OCI-LY7 (cell line): ENCODE measurements around the gene SMARCA2. TPM values are rescaled to one million over a fixed set of nuclear protein-coding genes. Genes with fewer than 3 reads are reported as not detected.

ENCODE experiments used
- BruUV-seq: library from RNA; stranded (reverse); fragments of 400-500 nt; replicated peaks from 2 replicates; lab custom pipeline; 2021; lab: Mats Ljungman, UMichigan
- CTCF ChIA-PET: fragments of 300-600 bp; sonication (Branson Sonifier 250); formaldehyde crosslinking; loops from one replicate; lab custom pipeline; 2022; ENCODE audit warnings: antibody characterized with exemption; ENCODE audit not compliant: unreplicated experiment; lab: Charles Lee
- POLR2A ChIA-PET: fragments of 300-600 bp; sonication (Branson Sonifier 250); formaldehyde crosslinking; loops from one replicate; lab custom pipeline; 2022; ENCODE audit warnings: antibody characterized with exemption; lab: Charles Lee
- DNase-seq: peaks from one replicate; pipeline ENCODE4 v3.0.0-alpha.2; 2015; ENCODE audit warnings: low spot score
- H2AFZ ChIP-seq: fragments of 200-600 bp; sonication (generic), shearing (Covaris generic); 2 replicates; pipeline ENCODE4 v1.6.1; 2014; ENCODE audit warnings: mild to moderate bottlenecking, antibody characterized with exemption, low read length, moderate library complexity
- H3K27ac ChIP-seq: fragments of 200-600 bp; sonication (generic); 2 replicates; pipeline ENCODE4 v1.5.1; 2014; ENCODE audit warnings: mixed run types, low read depth, mild to moderate bottlenecking, moderate library complexity, low read length, inconsistent platforms; ENCODE audit not compliant: poor library complexity, severe bottlenecking
- H3K36me3 ChIP-seq: fragments of 200-600 bp; sonication (generic); 2 replicates; pipeline ENCODE4 v1.6.1; 2014; ENCODE audit warnings: mild to moderate bottlenecking, antibody characterized with exemption, low read length, moderate library complexity, mixed read lengths; ENCODE audit not compliant: insufficient read depth
- H3K4me1 ChIP-seq: fragments of 200-600 bp; sonication (generic); 2 replicates; pipeline ENCODE4 v1.5.1; 2014; ENCODE audit warnings: mild to moderate bottlenecking, low read length; ENCODE audit not compliant: insufficient read depth, poor library complexity, severe bottlenecking
- H3K4me2 ChIP-seq: fragments of 200-600 bp; sonication (generic); 2 replicates; pipeline ENCODE4 v1.6.1; 2014; ENCODE audit warnings: mild to moderate bottlenecking, low read length
- H3K4me3 ChIP-seq: fragments of 200-600 bp; sonication (generic); 2 replicates; pipeline ENCODE4 v1.5.1; 2014; ENCODE audit warnings: mild to moderate bottlenecking, low read depth, low read length; ENCODE audit not compliant: poor library complexity, severe bottlenecking
- H3K79me2 ChIP-seq: fragments of 200-600 bp; sonication (generic); 2 replicates; pipeline ENCODE4 v1.6.1; 2016; ENCODE audit warnings: low read depth, mild to moderate bottlenecking, low read length, moderate library complexity, mixed read lengths; ENCODE audit not compliant: insufficient read depth
- H3K9me2 ChIP-seq: fragments of 200-600 bp; sonication (generic); 2 replicates; pipeline ENCODE4 v1.6.1; 2016; ENCODE audit warnings: mild to moderate bottlenecking, low read length, mixed read lengths; ENCODE audit not compliant: insufficient read depth
- H3K9me3 ChIP-seq: fragments of 200-600 bp; sonication (generic); 2 replicates; pipeline ENCODE4 v1.6.1; 2014; ENCODE audit warnings: mild to moderate bottlenecking, mixed run types, low read length, mixed read lengths
- H4K20me1 ChIP-seq: fragments of 200-600 bp; sonication (generic); 2 replicates; pipeline ENCODE4 v1.6.1; 2014; ENCODE audit warnings: mild to moderate bottlenecking, antibody characterized with exemption, low read length, moderate library complexity, mixed read lengths; ENCODE audit not compliant: insufficient read depth
- CTCF ChIP-seq: fragments of 200-600 bp; sonication (generic); conservative IDR thresholded peaks from 2 replicates; pipeline ENCODE4 v1.5.1; 2014; ENCODE audit warnings: mild to moderate bottlenecking, antibody characterized with exemption, low read length, moderate library complexity, mixed read lengths
- EZH2phosphoT487 ChIP-seq: fragments of 200-600 bp; sonication (generic); IDR thresholded peaks from 2 replicates; pipeline ENCODE4 v1.6.1; 2018; ENCODE audit warnings: low read depth, borderline replicate concordance, mild to moderate bottlenecking, mixed run types, antibody characterized with exemption, low read length, moderate library complexity, mixed read lengths
- intact Hi-C: fragments of 100-400 bp; cut with micrococcal nuclease; formaldehyde crosslinking; loops from one replicate; pipeline ENCODE4 v1.10.0; 2022; ENCODE audit not compliant: unreplicated experiment
- total RNA-seq, 2 experiments: library from RNA; depleted of rRNA in 1 of 2; stranded (reverse); fragments of >200 nt in 1 of 2; shearing (Covaris generic) in 1 of 2; gene quantifications; 2 replicates each; pipeline ENCODE4 v1.2.3, GENCODE V29; 2014 to 2022

Gene SMARCA2
- total RNA-seq, 2 experiments from 2014 or later, result 54.8 to 80.6 TPM

GRCh38 chr9:2096376-2096970, 81.3 kb downstream of the SMARCA2 start:
- Histone ChIP-seq H3K9me3 (no peaks in the 10 kb centered on the region), H3K36me3 (peaks cover 76% of the 10 kb centered on the region), H3K27ac (no peak overlapping the region), H4K20me1 (no peaks in the 10 kb centered on the region), H3K4me3 (no peak overlapping the region), H2AFZ (no peak overlapping the region), H3K4me1 (no peaks in the 10 kb centered on the region), H3K4me2 (no peak overlapping the region), H3K9me2 (no peaks in the 10 kb centered on the region), H3K79me2 (no peaks in the 10 kb centered on the region)
- CTCF ChIA-PET, result no interaction called here
- POLR2A ChIA-PET, result interaction anchor here (1.1 kb wide), 1 partner anchor 9 kb away, joined by 6 read pairs; no protein-coding TSS in a partner anchor
- intact Hi-C loops, result loop anchor here (10.0 kb wide), 1 partner anchor 392 kb away; no protein-coding TSS in a partner anchor
- TF ChIP-seq CTCF, result no peak
- TF ChIP-seq EZH2phosphoT487, result no peak
- no peak for DNase-seq
- no TSS peak for BruUV-seq

- intact Hi-C loops, result no loop called here
- TF ChIP-seq EZH2phosphoT487, result no peak
- no peak for TF ChIP-seq CTCF
- Histone ChIP-seq H3K4me1 (no peaks in the 10 kb centered on the region), H3K9me2 (no peaks in the 10 kb centered on the region), H3K27ac (no peak overlapping the region), H3K4me3 (no peak overlapping the region), H2AFZ (no peak overlapping the region), H3K36me3 (peaks cover 51% of the 10 kb centered on the region), H3K79me2 (no peaks in the 10 kb centered on the region), H3K9me3 (no peaks in the 10 kb centered on the region), H3K4me2 (no peak overlapping the region), H4K20me1 (no peaks in the 10 kb centered on the region)
- DNase-seq, result no peak
- ChIA-PET POLR2A (interaction anchor here (0.6 kb wide), 1 partner anchor 447 kb away, joined by 4 read pairs; no protein-coding TSS in a partner anchor), CTCF (no interaction called here)
- BruUV-seq, result no TSS peak
Measured at GRCh38 chr9:2106666-2107065, 91.5 kb downstream of the SMARCA2 start.

- ChIA-PET POLR2A (interaction anchor here (1.2 kb wide), 1 partner anchor 18 kb away, joined by 4 read pairs; no protein-coding TSS in a partner anchor), CTCF (no interaction called here)
- Histone ChIP-seq H3K9me2 (no peaks in the 10 kb centered on the region), H2AFZ (no peak overlapping the region), H3K4me3 (no peak overlapping the region), H4K20me1 (no peaks in the 10 kb centered on the region), H3K4me2 (no peak overlapping the region), H3K27ac (no peak overlapping the region), H3K9me3 (no peaks in the 10 kb centered on the region), H3K36me3 (peaks cover 56% of the 10 kb centered on the region), H3K79me2 (no peaks in the 10 kb centered on the region), H3K4me1 (no peaks in the 10 kb centered on the region)
- no TSS peak for BruUV-seq
- no peak for TF ChIP-seq CTCF
- TF ChIP-seq EZH2phosphoT487, result no peak
- intact Hi-C loops, result no loop called here
- DNase-seq, result no peak
Measured at GRCh38 chr9:2107906-2108451, 92.8 kb downstream of the SMARCA2 start.
